Ovary (tissue), 9 donors: ENCODE data around the gene PLPP2. TPM values are rescaled to one million over a fixed set of nuclear protein-coding genes. Genes with fewer than 3 reads are reported as not detected.
"Not testable (repeated sequence)": the region's sequence is repeated elsewhere in the genome, so short reads cannot be mapped to it uniquely, and the experiment has no call there.

Experiments
- DNase-seq, 5 donors: peaks; one replicate each; pipeline ENCODE4 v3.0.0-alpha.2; 2019 to 2020
- H3K27ac ChIP-seq, 2 donors: fragments of 200-600 bp; one replicate each; pipeline versions ENCODE4 v1.5.1 to v1.8.0; 2019 to 2022
- H3K27me3 ChIP-seq: fragments of 200-600 bp; one replicate; pipeline ENCODE4 v1.8.0; 2022
- H3K36me3 ChIP-seq: fragments of 200-600 bp; sonication (generic); one replicate; pipeline ENCODE4 v1.5.1; 2019
- H3K4me1 ChIP-seq: one replicate; pipeline ENCODE4 v1.8.1; 2013; ENCODE audit warnings: mild to moderate bottlenecking, moderate library complexity; ENCODE audit not compliant: insufficient read depth
- H3K4me3 ChIP-seq: fragments of 200-600 bp; sonication (generic); one replicate; pipeline ENCODE4 v1.5.1; 2017
- H3K9me3 ChIP-seq, 2 donors: fragments of 200-600 bp in 1 of 2; sonication (generic) in 1 of 2; one replicate each; pipeline versions ENCODE4 v1.5.1 to v1.8.1; 2013 to 2019; ENCODE audit warnings: mild to moderate bottlenecking in 1 of 2, moderate library complexity in 1 of 2
- EP300 ChIP-seq: sonication (generic); formaldehyde crosslinking; IDR thresholded peaks from one replicate; pipeline ENCODE4 v1.6.1; 2017; ENCODE audit warnings: antibody characterized with exemption
- POLR2A ChIP-seq: fragments of 450-650 bp; IDR thresholded peaks from one replicate; pipeline ENCODE4 v1.6.1; 2017; ENCODE audit warnings: antibody characterized with exemption, mild to moderate bottlenecking, moderate library complexity
- WGBS, 3 donors: extraction: QIAGEN DNeasy Blood & Tissue Kit in 1 of 3; methylation state at CpG; one replicate each; pipeline versions ENCODE4 v1.1.5 to v1.1.7; 2013 to 2017; 5-methylcytosine and 5-hydroxymethylcytosine counted together
- intact Hi-C, 4 donors: fragments of 100-400 bp; cut with DNase I; formaldehyde crosslinking; loops; one replicate each; pipeline versions ENCODE4 v1.11.0 to v1.15.1; 2022 to 2023
- polyA plus RNA-seq, 2 donors: library from polyadenylated mRNA; stranded (reverse); fragments of 200-250 nt in 1 of 2; fragments of 350-450 nt in 1 of 2; fragmentation: Illumina TruSeq in 1 of 2; extraction: RNeasy Lipid Tissue Mini Kit (QIAGEN cat#74804) in 1 of 2; gene quantifications; one replicate each; pipeline ENCODE4 v1.2.3, GENCODE V29; 2013 to 2014
- total RNA-seq, 7 donors: library from RNA; depleted of rRNA in 2 of 7; stranded (reverse); fragments of >200 nt in 2 of 7; fragmentation: NEBNext Ultra II Directional in 3 of 7; extraction: Animal tissue kit (Norgen Biotek cat#: 25700) in 3 of 7; gene quantifications; one replicate each; pipeline versions ENCODE4 v1.1.0 to v1.2.4, GENCODE V29; 2016 to 2023
- TF ChIP-seq, protein P1 (sequence below), 3 donors: fragments of 450-650 bp in 2 of 3; fragments of 200-600 bp in 1 of 3; IDR thresholded peaks; one replicate each; pipeline versions ENCODE4 v1.5.1 to v1.8.0; 2016 to 2022; ENCODE audit warnings: antibody characterized with exemption in 3 of 3, mild to moderate bottlenecking in 1 of 3
- donor health status: DM: no; HTN: no; CAD: no; lungs with moderate emphysema.
- donor health status: DM: no; HTN: no; CAD: no.
- donor health status: Bipolar disorder and iron deficiency.
- donor health status: DM: yes; HTN: yes; CAD: no.
- donor health status: DM: no; HTN: no; CAD: no.
- donor health status: DM: yes; HTN: yes; CAD: no.

Gene PLPP2
- total and polyA plus RNA-seq, 9 donors, result 0.68 to 75.0 (median 5.9) TPM

DNA sequence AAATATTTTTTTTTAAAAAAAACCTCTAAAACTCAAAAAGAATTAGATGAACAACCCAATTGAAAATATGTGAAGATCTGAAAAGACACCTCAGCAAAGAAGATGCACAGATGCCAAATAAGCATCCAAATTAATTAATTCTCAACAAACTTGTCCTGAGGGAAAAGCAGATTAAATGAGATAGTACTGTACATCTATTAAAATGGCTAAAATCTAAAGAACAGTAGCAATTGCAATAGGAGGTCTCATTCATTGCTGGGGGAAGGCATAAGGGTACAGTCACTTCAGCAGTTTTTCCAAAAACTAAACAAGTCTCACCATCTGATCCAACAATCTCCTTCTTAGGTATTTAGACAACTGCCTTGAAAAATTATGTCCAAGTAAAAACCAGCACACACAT lies 22.0 kb downstream of the PLPP2 start:
- H3K36me3 ChIP-seq, result no peaks in the 10 kb centered on the region
- no peak overlapping the region for H3K4me3 ChIP-seq
- no peaks in the 10 kb centered on the region for H3K4me1 ChIP-seq
- intact Hi-C loops, result no loop called here
- no peaks in the 10 kb centered on the region for H3K27me3 ChIP-seq
- H3K9me3 ChIP-seq, result no peaks in the 10 kb centered on the region
- no peak overlapping the region for H3K27ac ChIP-seq
- no peak for DNase-seq
- TF ChIP-seq, protein P1, sequence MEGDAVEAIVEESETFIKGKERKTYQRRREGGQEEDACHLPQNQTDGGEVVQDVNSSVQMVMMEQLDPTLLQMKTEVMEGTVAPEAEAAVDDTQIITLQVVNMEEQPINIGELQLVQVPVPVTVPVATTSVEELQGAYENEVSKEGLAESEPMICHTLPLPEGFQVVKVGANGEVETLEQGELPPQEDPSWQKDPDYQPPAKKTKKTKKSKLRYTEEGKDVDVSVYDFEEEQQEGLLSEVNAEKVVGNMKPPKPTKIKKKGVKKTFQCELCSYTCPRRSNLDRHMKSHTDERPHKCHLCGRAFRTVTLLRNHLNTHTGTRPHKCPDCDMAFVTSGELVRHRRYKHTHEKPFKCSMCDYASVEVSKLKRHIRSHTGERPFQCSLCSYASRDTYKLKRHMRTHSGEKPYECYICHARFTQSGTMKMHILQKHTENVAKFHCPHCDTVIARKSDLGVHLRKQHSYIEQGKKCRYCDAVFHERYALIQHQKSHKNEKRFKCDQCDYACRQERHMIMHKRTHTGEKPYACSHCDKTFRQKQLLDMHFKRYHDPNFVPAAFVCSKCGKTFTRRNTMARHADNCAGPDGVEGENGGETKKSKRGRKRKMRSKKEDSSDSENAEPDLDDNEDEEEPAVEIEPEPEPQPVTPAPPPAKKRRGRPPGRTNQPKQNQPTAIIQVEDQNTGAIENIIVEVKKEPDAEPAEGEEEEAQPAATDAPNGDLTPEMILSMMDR (IDR thresholded peaks at IDR 0.05), result no peak
- no peak for TF ChIP-seq POLR2A
- no peak for TF ChIP-seq EP300

DNA sequence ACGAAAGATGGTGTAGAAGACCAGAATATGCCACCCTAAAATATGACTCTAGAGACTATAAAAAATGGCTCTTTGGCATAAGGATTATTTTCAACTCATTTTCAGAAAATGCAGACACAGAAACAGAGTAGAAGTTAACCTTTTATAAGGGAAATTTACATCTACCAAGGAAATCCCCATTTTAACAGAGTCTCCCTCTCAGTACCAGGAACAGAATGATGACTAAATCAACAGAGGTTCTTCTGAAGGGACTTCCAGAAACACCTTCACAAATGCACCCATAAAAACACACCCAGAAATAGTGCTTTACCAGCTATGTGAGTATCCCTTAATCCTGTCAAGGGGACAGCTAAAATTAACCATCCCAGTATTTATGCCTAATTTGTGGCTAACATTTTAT lies 29.1 kb downstream of the PLPP2 start:
- TF ChIP-seq POLR2A (no peak), EP300 (no peak)
- TF ChIP-seq, protein P1 (IDR thresholded peaks at IDR 0.05), result no peak
- no peak overlapping the region for H3K4me3 ChIP-seq
- H3K4me1 ChIP-seq, result no peaks in the 10 kb centered on the region
- 76 to 83% (median 79%) methylated on average over 1 of the region's 1 CpG for WGBS, 3 donors
- no peaks in the 10 kb centered on the region for H3K36me3 ChIP-seq
- DNase-seq, result no peak
- no peaks in the 10 kb centered on the region for H3K27me3 ChIP-seq
- intact Hi-C loops, result no loop called here
- no peaks in the 10 kb centered on the region for H3K9me3 ChIP-seq
- no peak overlapping the region for H3K27ac ChIP-seq

DNA sequence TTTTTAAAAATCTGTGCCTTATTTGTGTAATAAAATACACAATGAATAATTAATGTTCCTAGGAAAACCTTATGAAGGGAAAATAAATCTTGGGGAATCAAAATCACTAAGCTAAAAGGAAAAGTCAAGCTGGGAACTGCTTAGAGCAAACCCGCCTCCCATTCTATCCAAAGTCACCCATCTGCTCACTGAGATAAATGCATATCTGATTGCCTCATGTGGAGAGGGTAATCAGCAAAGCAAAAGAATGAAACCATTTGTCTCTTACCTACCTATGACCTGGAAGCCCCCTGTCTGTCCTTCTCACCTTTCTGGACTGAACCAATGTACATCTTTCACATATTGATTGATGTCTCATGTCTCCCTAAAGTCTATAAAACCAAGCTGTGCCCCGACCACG lies 34.4 kb downstream of the PLPP2 start:
- DNase-seq, intact Hi-C loops, H3K36me3 ChIP-seq, H3K4me3 ChIP-seq, H3K9me3 ChIP-seq, H3K4me1 ChIP-seq, H3K27ac ChIP-seq, H3K27me3 ChIP-seq: not testable (repeated sequence)
- WGBS, 3 donors, result 59 to 63% (median 61%) methylated on average over 3 of the region's 3 CpGs

DNA sequence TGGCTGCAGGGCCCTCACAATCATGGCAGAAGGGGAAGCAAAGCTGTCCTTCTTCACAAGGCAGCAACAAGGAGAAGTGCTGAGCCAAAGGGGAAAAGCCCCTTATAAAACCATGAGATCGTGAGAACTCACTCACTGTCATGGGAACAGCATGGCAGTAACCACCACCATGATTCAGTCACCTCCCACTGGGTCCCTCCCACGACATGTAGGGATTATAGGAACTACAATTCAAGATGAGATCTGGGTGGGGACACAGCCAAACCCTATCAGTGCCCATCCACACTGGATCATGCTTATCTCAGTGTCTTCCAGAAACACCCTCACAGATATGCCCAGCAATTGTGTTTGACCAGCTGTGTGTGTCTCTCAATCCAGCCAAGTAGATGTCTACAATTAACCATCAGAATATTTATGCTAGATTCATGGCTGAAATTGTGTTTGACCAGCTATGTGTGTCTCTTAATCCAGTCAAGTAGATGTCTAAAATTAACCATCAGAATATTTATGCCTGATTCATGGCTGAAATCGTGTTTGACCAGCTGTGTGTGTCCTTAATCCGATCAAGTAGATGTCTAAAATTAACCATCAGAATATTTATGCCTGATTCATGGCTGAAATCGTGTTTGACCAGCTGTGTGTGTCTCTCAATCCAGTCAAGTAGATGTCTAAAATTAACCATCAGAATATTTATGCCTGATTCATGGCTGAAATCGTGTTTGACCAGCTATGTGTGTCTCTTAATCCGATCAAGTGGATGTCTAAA lies 38.6 kb downstream of the PLPP2 start:
- intact Hi-C loops, H3K4me3 ChIP-seq, H3K36me3 ChIP-seq, H3K27ac ChIP-seq, DNase-seq, H3K9me3 ChIP-seq, H3K4me1 ChIP-seq, H3K27me3 ChIP-seq: not testable (repeated sequence)
- 41 to 48% (median 41%) methylated on average over 7 of the region's 7 CpGs for WGBS, 3 donors

DNA sequence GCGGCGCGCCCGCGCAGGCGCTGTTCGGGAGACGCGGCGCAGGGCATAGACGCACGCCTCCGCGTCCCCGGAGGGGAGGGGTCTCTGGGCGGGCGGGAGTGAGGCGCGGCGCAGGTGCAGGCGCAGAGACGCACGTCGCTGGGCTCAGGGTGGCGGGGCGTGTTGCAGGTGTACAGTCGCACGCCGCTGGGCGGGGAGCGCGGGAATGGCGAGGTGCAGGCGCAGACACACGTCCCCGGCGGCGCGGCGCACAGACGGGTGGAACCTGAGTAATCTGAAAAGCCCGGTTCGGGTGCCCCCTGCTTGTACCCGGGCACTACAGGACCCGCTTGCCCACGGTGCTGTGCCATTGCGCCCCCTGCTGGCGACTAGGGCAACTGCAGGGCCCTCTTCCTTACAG lies 44.7 kb downstream of the PLPP2 start:
- no peaks in the 10 kb centered on the region for H3K36me3 ChIP-seq
- no peak overlapping the region for H3K27ac ChIP-seq
- intact Hi-C loops, result no loop called here
- WGBS, 3 donors, result 69 to 79% (median 78%) methylated on average over 48 of the region's 48 CpGs
- DNase-seq, result peak in 1 of 5 donors; percentile 16
- no peaks in the 10 kb centered on the region for H3K27me3 ChIP-seq
- no peaks in the 10 kb centered on the region for H3K4me1 ChIP-seq
- H3K9me3 ChIP-seq, result no peaks in the 10 kb centered on the region
- TF ChIP-seq, protein P1 (IDR thresholded peaks at IDR 0.05), result no peak
- no peak for TF ChIP-seq EP300
- TF ChIP-seq POLR2A, result no peak
- no peak overlapping the region for H3K4me3 ChIP-seq

DNA sequence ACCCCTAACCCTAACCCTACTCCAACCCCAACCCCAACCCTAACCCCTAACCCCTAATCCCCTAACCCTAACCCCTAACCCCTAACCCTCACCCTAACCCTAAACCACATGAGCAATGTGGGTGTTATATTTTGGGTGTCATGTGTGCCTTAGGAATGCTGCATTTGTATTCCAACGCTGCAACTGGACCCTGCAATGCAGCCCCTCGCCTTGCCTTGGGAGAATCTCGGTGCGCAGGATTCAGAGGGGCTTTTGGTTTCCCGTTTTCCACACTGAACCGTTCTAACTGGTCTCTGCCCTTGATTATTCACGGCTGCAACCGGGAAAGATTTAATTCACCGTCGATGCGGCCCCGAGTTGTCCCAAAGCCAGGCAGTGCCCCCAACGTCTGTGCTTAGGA lies 45.3 kb downstream of the PLPP2 start:
- 63 to 80% (median 76%) methylated on average over 12 to 13 of the region's 13 CpGs for WGBS, 3 donors
- H3K9me3 ChIP-seq, H3K27ac ChIP-seq, H3K4me3 ChIP-seq, intact Hi-C loops, H3K36me3 ChIP-seq, H3K27me3 ChIP-seq, H3K4me1 ChIP-seq: not testable (repeated sequence)
- peak in 2 of 5 donors; percentile 18 to 32 for DNase-seq
